B cell (primary cell): ENCODE results near the gene DMXL2.

Experiments
- EZH2 ChIP-seq: IDR thresholded peaks from 2 replicates; pipeline ENCODE4 v1.6.1; 2012; ENCODE audit warnings: borderline replicate concordance, low read depth, mild to moderate bottlenecking, moderate library complexity, low read length; ENCODE audit not compliant: insufficient read depth, poor library complexity, severe bottlenecking
- TF ChIP-seq, protein P1 (sequence below): fragments of 200-600 bp; IDR thresholded peaks from one replicate; pipeline ENCODE4 v1.8.0; 2022; ENCODE audit warnings: antibody characterized with exemption, mild to moderate bottlenecking

DNA sequence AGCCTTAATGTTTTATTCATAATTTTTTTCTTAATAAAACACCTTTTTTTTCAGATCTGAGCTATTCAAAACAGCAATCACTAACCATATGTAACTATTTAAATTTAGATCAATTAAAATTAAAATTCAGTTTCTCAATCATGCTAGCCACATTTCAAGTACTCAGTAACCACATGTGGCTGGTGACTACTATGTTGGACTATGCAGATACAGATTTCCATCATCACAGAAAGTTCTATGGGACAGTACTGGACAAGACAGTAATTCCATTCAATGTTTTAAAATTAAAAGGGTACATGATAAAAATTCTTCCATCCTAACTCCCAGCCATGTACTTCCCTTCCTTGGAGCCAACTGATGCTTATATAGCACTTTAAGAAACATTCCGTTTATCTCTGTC lies 161.8 kb downstream of the DMXL2 start:
- TF ChIP-seq EZH2: no peak
- TF ChIP-seq, protein P1, sequence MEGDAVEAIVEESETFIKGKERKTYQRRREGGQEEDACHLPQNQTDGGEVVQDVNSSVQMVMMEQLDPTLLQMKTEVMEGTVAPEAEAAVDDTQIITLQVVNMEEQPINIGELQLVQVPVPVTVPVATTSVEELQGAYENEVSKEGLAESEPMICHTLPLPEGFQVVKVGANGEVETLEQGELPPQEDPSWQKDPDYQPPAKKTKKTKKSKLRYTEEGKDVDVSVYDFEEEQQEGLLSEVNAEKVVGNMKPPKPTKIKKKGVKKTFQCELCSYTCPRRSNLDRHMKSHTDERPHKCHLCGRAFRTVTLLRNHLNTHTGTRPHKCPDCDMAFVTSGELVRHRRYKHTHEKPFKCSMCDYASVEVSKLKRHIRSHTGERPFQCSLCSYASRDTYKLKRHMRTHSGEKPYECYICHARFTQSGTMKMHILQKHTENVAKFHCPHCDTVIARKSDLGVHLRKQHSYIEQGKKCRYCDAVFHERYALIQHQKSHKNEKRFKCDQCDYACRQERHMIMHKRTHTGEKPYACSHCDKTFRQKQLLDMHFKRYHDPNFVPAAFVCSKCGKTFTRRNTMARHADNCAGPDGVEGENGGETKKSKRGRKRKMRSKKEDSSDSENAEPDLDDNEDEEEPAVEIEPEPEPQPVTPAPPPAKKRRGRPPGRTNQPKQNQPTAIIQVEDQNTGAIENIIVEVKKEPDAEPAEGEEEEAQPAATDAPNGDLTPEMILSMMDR: no peak
